Stomach smooth muscle (tissue), 2 donors: ENCODE results near the gene CHKA.

ENCODE experiments used
- H3K27ac ChIP-seq: one replicate; pipeline ENCODE4 v1.7.0; 2013; ENCODE audit warnings: mild to moderate bottlenecking, low read length, inconsistent platforms
- H3K27me3 ChIP-seq, 2 donors: one replicate each; pipeline ENCODE4 v1.7.0; 2013; ENCODE audit warnings: low read length in 2 of 2; ENCODE audit not compliant: insufficient read depth in 2 of 2, control insufficient read depth in 1 of 2
- H3K36me3 ChIP-seq, 2 donors: one replicate each; pipeline ENCODE4 v1.7.0; 2013; ENCODE audit warnings: low read length in 2 of 2; ENCODE audit not compliant: control insufficient read depth in 2 of 2, insufficient read depth in 2 of 2
- H3K4me1 ChIP-seq: one replicate; pipeline ENCODE4 v1.7.0; 2013; ENCODE audit warnings: low read length; ENCODE audit not compliant: control insufficient read depth, insufficient read depth
- H3K4me3 ChIP-seq, 2 donors: one replicate each; pipeline ENCODE4 v1.7.0; 2013; ENCODE audit warnings: low read length in 2 of 2
- H3K9ac ChIP-seq, 2 donors: one replicate each; pipeline ENCODE4 v1.7.0; 2013; ENCODE audit warnings: low read length in 2 of 2, mild to moderate bottlenecking in 1 of 2
- H3K9me3 ChIP-seq, 2 donors: one replicate each; pipeline ENCODE4 v1.7.0; 2013; ENCODE audit warnings: low read length in 2 of 2; ENCODE audit not compliant: control insufficient read depth in 2 of 2
- donor health status: healthy.
- donor health status: Pancreatic carcinoma.

Gene CHKA

DNA sequence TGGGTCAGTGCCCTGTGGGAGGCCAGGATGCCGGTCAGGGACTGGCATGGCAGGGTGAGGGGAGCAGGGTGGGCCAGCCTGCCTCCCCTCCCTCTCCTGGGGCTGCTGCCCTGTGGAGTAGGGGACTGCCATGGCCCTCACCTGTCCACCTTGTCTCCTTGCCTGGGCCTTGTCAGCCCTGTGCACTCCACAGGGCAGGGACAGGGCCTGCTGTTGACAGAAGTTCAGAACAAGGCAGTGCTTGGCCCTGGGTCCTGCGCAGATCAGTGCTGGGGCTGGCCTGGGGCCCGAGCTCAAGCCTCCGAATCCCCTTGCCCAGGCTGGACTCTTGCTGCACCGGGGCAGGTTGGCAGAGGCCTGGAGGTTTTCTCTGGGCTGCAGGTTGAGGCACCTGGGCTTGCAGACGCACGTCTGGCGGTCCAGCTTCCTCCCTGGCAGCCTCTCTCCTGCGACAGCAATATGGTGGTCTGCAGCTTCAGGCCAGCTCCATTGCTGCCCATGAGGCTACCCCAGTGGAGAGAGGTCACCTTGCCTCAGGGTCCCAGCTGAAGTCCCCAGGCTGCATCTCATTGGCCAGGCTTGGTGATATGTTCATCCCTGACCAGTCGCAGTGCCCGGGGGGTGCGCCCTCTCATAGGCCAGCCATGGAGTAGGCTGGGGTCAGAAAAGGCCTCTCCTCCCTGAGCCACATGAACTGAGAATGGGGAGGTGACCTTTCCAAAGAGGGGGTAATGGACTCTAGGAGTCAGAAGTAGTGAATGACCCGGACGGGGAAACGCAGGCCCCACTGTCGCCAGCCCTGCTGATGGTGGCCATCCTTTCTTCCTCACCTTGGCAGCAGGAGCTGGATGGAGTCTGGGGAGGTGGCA, 21.5 kb upstream of the CHKA start:
- no peak overlapping the region for H3K27ac ChIP-seq
- H3K27me3 ChIP-seq, result no peaks in the 10 kb centered on the region
- H3K9ac ChIP-seq, result no peak overlapping the region
- H3K4me1 ChIP-seq, result peaks cover 15% of the 10 kb centered on the region
- H3K36me3 ChIP-seq, result no peaks in the 10 kb centered on the region
- no peaks in the 10 kb centered on the region for H3K9me3 ChIP-seq
- no peak overlapping the region for H3K4me3 ChIP-seq

DNA sequence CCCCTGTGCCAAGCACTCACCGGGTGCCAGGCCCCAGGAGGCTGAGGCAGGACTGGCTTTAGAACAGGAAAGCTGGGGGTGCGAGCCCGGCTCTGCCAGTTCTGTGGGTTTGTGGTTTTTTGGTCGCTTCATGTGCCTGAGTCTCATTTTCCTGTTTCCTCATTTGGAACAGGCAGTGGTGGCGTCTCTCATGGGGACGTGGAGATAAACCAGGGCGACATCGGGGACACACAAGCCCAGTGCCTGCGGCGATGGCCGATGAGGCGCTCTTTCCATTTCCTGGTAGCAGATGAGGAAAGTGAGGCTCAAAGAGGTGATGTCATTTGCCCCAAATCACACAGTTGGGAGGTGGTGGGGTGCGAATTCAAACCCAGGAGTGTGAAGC, 20.8 kb upstream of the CHKA start:
- Histone ChIP-seq H3K4me3 (no peak overlapping the region), H3K9me3 (no peaks in the 10 kb centered on the region), H3K27me3 (no peaks in the 10 kb centered on the region), H3K9ac (no peak overlapping the region), H3K4me1 (peaks cover 11% of the 10 kb centered on the region), H3K36me3 (no peaks in the 10 kb centered on the region), H3K27ac (no peak overlapping the region)

- no peak overlapping the region for H3K27ac ChIP-seq
These were observed 20.2 kb upstream of the CHKA start for GRCh38 chr11:68141246-68142027.

GRCh38 chr11:68140496-68141245, 19.5 kb upstream of the CHKA start:
- H3K9ac ChIP-seq, result no peak overlapping the region
- H3K36me3 ChIP-seq, result no peaks in the 10 kb centered on the region
- H3K9me3 ChIP-seq, result no peaks in the 10 kb centered on the region
- peaks cover 2% of the 10 kb centered on the region for H3K4me1 ChIP-seq
- H3K4me3 ChIP-seq, result no peak overlapping the region
- H3K27me3 ChIP-seq, result no peaks in the 10 kb centered on the region
- no peak overlapping the region for H3K27ac ChIP-seq

More at GRCh38 chr11:68141246-68142027, 20.2 kb upstream of the CHKA start:
- H3K4me1 ChIP-seq, result peaks cover 7% of the 10 kb centered on the region
- no peak overlapping the region for H3K9ac ChIP-seq
- H3K27me3 ChIP-seq, result no peaks in the 10 kb centered on the region
- no peaks in the 10 kb centered on the region for H3K9me3 ChIP-seq
- no peaks in the 10 kb centered on the region for H3K36me3 ChIP-seq
- H3K4me3 ChIP-seq, result no peak overlapping the region

DNA sequence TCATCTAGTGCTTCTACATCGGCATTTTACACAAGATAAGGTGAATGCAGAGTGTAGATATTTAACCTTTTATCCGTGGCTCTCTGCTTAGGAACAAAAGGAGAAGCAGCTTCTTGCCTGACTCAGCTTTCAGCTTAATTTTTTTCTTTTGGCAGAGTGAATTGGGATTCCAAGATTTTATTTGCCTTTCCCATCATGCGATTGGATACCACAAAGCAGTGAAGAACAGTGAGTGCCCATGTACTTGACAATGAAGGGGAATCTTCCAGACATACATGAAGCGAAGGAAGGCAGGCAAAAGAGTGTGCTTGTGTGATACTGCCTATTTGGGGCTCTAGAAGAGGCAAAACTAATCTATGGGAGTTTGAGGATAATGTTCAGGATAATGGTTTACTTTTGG, 17.0 kb upstream of the CHKA start:
- H3K4me1 ChIP-seq, result no peaks in the 10 kb centered on the region
- H3K27ac ChIP-seq, result no peak overlapping the region
- no peaks in the 10 kb centered on the region for H3K36me3 ChIP-seq
- no peak overlapping the region for H3K9ac ChIP-seq
- no peaks in the 10 kb centered on the region for H3K27me3 ChIP-seq
- H3K4me3 ChIP-seq, result no peak overlapping the region
- H3K9me3 ChIP-seq, result no peaks in the 10 kb centered on the region

DNA sequence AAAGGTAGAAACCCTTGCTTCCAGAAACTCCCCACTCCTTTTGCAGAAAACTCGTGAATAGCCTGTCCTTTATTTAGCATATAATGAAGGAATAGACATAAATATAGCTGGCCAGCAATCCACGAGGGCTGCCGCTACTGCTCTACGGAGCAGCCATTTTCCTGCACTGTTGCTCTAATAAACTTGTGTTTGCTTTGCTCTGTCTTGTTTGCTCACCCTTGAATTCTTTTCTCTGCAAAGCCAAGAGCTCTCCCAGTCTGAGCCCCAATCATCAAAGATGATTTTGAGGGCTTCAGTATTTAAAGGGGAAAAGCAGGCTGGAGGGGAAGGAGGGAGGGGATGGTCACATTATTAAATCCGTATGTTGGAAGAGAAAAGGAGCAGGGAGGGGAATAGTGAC, 16.6 kb upstream of the CHKA start:
- Histone ChIP-seq H3K27ac (no peak overlapping the region), H3K4me3 (no peak overlapping the region)

DNA sequence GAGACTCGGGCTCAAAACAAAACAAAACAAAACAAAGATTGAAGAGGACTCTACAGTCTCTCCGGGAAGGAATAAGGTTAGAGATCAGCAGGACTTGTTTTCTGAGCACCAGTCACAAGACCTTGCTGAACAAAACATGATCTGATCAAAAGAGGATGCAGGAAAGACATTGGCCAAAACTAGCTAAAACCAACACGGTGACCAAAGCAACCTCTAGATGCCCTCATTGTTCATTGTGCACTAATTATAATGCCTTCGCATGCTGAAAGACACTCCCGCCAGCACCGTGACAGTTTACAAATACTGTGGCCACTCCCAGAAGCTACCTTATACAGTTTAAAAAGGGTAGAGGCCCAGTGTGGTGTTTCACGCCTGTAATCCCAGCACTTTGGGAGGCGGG, 15.7 kb upstream of the CHKA start:
- H3K4me1 ChIP-seq, result no peaks in the 10 kb centered on the region
- H3K27me3 ChIP-seq, result no peaks in the 10 kb centered on the region
- H3K9me3 ChIP-seq, result no peaks in the 10 kb centered on the region
- H3K36me3 ChIP-seq, result no peaks in the 10 kb centered on the region
- H3K27ac ChIP-seq, result no peak overlapping the region
- no peak overlapping the region for H3K4me3 ChIP-seq
- no peak overlapping the region for H3K9ac ChIP-seq

More for the DNA sequence above, 16.6 kb upstream of the CHKA start:
- no peaks in the 10 kb centered on the region for H3K4me1 ChIP-seq
- H3K36me3 ChIP-seq, result no peaks in the 10 kb centered on the region
- no peak overlapping the region for H3K9ac ChIP-seq
- no peaks in the 10 kb centered on the region for H3K9me3 ChIP-seq
- H3K27me3 ChIP-seq, result no peaks in the 10 kb centered on the region

- H3K4me1 ChIP-seq, result no peaks in the 10 kb centered on the region
- no peaks in the 10 kb centered on the region for H3K9me3 ChIP-seq
- no peak overlapping the region for H3K27ac ChIP-seq
- no peaks in the 10 kb centered on the region for H3K27me3 ChIP-seq
- no peaks in the 10 kb centered on the region for H3K36me3 ChIP-seq
- H3K4me3 ChIP-seq, result no peak overlapping the region
- no peak overlapping the region for H3K9ac ChIP-seq
These were observed 14.0 kb upstream of the CHKA start for GRCh38 chr11:68135161-68135560.

- Histone ChIP-seq H3K27me3 (no peaks in the 10 kb centered on the region), H3K27ac (no peak overlapping the region), H3K9me3 (no peaks in the 10 kb centered on the region), H3K4me1 (peaks cover 5% of the 10 kb centered on the region), H3K9ac (no peak overlapping the region), H3K36me3 (no peaks in the 10 kb centered on the region), H3K4me3 (no peak overlapping the region)
These were observed 12.6 kb upstream of the CHKA start for GRCh38 chr11:68133761-68134160.

GRCh38 chr11:68130121-68130520, 8.9 kb upstream of the CHKA start:
- Histone ChIP-seq H3K27ac (no peak overlapping the region), H3K4me1 (peaks cover 19% of the 10 kb centered on the region), H3K4me3 (no peak overlapping the region), H3K36me3 (no peaks in the 10 kb centered on the region), H3K27me3 (no peaks in the 10 kb centered on the region), H3K9ac (no peak overlapping the region), H3K9me3 (no peaks in the 10 kb centered on the region)
